HG03060 (cell line): ENCODE results near the gene PACSIN3.
"Not testable (repeated sequence)": the region's sequence is repeated elsewhere in the genome, so short reads cannot be mapped to it uniquely, and the experiment has no call there.

Experiments used
- ATAC-seq: cut with Tn5 transposase; IDR thresholded peaks from one replicate; pipeline ENCODE4 v1.9.1; 2021; ENCODE audit warnings: low read depth, moderate number of reproducible peaks; ENCODE audit not compliant: unreplicated experiment

Gene PACSIN3

DNA sequence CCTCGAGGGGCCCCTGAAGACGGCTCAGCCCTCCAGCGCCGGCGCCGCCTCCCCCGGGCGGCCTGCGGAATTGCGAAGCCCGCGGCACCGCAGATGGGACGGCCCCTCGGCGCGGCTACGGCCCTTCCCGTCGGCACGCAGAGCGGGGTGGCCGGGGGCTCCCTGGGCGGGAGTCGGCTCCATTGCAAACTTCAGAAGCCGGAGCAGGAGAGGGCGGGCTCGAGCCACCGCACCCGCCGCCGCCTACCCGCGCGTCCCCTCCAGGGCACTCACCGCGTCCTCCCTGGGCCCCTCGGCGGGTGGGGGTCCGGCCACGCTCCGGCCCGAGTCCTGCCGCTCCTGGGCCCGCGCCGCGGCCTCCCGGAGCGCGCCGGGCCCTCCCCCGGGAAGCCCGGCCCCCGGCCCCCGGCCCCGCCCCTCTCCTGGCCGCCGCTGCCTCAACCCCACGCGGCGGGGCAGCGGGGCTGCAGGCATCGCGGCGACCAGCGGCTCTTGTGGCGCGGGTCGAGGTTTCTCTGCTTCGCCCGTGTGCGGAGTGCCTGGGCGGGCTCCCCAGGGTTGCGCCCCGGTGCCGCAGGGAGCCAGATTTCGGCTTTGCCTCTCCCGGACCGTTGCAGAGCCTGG is at the start of gene PACSIN3:
Gene PACSIN3, minus strand, starts transcription at position 359 of the 624 bp plus-strand sequence. CDS start 3,707 bp downstream, outside the sequence.
- no peak for ATAC-seq

DNA sequence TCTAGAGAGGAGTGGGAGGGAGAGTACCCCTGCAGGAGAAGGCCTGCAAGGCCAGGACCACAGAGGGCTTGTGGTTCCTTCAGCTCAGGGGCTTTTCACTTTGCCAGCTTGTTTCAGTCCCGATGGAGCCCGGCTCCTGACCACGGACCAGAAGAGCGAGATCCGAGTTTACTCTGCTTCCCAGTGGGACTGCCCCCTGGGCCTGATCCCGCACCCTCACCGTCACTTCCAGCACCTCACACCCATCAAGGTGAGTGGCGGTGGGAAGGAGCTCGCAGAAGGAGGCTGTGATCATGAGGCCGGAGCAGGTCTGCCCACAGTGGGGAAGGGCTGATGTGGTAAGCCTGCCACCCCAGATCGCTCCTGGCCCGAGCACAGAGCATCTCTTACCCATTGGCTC is 48.9 kb upstream of the PACSIN3 start:
- ATAC-seq, result no peak

DNA sequence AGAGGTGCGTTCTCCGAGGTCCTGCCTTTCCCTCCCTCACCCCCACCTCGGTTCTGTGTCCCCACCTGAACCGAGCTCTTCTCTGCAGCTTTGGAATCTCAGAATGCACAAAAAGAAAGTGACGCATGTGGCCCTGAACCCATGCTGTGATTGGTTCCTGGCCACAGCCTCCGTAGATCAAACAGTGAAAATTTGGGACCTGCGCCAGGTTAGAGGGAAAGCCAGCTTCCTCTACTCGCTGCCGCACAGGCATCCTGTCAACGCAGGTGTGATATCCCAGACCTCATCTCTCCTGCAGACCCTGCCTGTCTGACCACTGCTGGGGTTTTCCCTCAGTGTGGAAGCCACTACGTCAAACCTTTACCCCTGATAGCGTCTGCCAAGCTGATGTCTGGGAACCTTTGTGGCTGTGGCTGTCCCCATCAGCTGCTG is 48.5 kb upstream of the PACSIN3 start:
- ATAC-seq, result no peak

DNA sequence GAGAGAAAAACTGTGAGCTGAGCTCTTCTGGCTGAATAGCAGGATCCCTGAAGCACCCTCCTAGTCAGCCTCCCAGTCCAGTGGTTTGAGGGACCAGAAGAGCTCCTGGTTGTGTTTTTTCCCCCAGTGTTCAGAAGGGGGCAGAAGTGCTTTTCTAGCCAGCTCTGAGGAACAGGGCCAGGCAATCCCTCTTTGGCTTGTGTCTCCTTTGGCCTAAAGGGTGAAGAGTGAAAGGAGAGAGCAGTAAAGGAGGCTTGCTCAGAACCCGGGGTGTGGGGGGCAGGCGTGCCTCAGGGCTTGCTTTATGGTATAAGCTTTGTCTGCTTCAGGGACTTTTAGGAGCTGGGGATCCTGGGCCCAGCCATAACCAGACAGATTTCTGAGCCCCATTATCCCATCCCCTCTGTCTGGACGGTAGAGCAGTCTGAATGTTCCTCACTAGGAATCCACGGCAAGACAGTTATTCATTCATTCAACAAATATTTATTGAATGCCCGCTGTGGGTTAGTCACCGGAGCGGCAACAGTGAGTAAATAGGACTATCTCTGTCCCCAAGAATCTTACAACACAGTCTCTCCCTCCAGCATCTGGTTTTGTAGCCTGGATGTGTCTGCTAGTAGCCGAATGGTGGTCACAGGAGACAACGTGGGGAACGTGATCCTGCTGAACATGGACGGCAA is 47.9 kb upstream of the PACSIN3 start:
- ATAC-seq, result no peak

DNA sequence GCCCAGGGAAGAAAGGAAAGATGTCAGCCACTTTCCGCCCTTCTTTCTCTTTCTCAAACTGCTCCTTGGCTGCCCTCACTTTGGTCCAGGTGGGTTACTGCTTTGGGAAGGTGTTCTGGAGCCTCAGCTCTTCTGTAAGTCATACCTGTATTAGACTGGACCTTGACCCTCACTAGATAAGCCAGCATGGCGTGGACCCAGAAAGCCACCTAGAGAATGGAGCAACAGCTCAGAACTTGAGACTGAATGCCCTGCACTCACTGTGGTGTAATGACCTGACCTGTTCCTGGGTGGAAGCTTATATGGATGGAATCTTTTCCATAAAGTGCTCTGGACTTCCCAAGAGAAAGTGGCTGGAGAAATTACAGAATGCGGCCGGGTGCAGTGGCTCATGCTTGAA is 46.8 kb upstream of the PACSIN3 start:
- ATAC-seq, result no peak

DNA sequence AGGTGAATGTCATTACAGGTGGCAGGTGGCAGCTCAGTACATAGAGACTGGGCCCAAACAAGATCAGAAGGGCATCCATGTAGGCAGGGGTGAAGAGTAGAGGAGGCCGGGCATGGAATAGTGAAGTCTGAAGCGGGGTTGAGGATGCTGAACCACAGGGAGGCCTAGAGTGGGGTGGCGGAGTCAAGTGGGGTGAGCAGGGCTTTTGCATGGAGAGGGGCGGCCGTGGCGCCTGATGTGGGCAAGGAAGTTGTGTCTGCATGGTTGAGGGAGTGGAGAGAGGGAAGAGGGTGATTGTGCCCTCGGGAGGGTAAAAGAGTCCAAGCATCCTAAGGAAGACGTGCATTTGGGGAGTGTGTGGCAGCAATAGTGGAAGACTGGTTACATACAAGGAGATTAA is 42.9 kb upstream of the PACSIN3 start:
- no peak for ATAC-seq

DNA sequence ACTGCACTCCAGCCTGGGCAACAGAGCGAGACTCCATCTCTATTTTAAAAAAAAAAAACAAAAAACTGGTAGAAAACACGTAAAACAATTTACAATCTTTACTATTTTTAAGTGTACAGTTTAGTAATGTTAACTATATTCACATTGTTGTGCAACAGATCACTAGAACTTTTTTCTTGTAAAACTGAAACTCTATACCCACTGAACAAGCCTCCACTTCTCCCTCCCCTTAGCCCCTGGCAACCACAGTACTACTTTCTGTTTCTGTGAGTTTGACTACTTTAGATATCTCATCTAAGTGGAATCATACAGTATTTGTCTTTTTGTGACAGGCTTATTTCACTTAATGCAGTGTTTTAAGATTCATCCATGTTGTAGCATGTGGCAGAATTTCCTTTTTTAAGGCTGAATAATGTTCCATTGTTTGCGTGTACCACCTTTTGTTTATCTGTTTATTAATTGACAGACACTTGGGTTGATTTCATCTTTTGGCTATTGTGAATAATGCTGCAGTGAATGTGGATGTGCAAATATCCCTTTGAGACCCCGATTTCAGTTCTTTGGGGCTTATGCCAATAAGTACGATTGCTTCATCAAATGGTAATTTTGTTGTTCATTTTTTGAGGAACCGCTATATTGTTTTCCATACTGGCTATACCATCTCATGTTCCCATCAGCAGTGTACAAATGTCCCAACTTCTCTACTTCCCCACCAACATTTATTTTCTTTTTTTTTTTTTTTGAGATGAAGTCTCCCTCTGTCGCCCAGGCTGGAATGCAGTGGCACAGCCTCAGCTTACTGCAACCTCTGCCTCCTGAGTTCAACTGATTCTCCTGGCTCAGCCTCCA is 39.5 kb upstream of the PACSIN3 start:
- ATAC-seq, result no peak

- no peak for ATAC-seq
These were observed 36.5 kb upstream of the PACSIN3 start for GRCh38 chr11:47222696-47223095.

DNA sequence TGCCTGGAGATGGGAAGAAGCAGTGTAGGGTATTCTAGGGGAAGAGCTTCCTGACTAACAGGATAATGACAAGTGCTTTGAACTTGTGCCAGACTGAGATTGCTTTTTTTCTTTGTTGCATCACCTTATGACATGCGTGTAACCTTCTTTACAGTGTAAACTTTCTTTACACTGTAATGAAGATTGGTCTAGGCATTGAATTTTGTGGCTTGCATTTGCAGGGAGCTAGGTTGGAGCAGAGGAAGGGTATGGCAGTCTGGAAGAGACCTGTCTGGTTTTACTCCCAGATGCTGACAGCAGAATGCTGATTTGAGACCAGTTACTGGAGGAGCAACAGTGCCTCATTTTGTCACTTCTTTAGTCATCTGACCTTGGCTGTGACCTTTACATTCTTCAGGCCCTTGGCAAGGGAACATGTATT is 34.2 kb upstream of the PACSIN3 start:
- no peak for ATAC-seq

DNA sequence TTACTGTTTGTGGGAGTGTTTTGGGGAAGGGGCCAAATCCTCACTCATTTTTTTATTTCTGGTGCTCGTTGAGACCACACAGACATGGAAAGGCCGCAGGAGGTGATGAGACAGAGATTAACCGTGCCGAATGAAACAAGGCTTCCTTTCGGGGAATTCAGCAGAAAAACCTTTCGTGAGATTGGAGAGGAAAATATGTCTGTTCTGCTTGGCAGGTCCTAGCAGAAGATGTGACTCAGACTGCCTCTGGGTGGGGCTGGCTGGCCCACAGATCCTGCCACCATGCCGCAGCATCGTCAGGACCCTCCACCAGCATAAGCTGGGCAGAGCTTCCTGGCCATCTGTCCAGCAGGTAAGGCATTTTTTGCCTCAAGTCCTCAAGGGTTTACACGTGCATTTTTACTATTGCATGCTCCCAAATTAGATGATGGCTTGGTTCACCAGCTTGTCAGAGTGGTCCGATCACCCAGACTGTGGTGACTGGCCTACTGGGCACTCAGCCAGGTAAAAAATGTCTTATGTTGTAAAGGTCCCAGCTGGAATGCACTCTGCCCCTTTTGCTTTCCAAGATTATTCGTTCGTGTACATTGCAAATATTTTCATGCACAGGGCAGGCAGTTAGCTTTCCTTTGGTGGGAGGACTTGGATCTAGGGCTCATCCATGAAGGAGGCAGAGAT is 30.0 kb upstream of the PACSIN3 start:
- ATAC-seq, result peak; percentile 37

DNA sequence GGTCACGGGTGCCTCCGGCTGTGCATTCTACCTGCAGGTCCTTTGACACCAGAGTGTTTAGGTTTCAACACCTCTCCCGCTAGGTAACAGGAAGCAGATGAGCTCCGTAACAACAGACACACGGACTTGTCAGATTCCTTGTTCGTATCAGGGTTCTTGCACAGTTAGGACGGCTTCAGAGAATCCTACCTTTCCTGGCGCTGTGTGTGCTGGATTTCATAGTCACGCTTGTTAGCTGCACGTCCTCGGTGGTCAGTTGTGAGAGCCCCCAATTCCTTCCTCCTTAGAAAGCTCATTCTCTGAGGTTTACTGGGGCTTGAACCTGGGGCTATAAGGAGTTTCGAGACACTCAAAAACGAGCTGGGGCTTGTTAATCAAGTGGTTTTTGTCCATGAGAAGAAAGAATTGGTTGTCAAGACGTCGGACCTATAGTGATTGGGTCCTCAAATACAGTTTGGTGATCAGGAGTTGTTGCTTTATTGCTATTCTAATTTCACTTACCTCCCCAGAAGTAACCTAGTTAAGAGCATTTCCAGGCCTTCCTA is 29.2 kb upstream of the PACSIN3 start:
- ATAC-seq, result no peak

GRCh38 chr11:47213950-47214565 is 27.8 kb upstream of the PACSIN3 start:
- ATAC-seq, result peak; percentile 55

- ATAC-seq, result no peak
These were observed 26.7 kb upstream of the PACSIN3 start for GRCh38 chr11:47212938-47213337.

- no peak for ATAC-seq
These were observed 22.4 kb upstream of the PACSIN3 start for GRCh38 chr11:47208628-47209027.

- not testable (repeated sequence) for ATAC-seq
These were observed 21.8 kb upstream of the PACSIN3 start for GRCh38 chr11:47208008-47208552.

GRCh38 chr11:47207459-47207858 is 21.2 kb upstream of the PACSIN3 start:
- ATAC-seq, result no peak

- not testable (repeated sequence) for ATAC-seq
These were observed 20.3 kb upstream of the PACSIN3 start for GRCh38 chr11:47206577-47206976.

DNA sequence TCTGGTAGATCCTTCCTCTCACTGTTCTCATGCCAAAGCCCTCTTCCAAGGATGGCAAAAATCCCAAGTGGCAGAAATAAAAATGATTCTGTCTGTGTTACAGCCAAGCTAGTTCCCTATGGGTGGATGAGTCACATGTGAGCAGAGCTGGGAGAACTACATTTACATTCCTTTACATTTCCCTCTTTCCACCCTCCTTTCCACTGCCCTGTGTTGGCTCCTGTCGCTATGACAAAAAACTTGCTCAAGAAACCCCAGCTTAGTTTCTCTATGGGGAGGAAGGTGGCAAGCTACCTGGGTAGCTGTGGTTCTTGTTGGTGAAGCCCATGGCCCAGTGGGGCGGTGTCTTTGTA is 18.4 kb upstream of the PACSIN3 start:
- no peak for ATAC-seq

- ATAC-seq, result no peak
These were observed 16.3 kb upstream of the PACSIN3 start for GRCh38 chr11:47202576-47202975.

- ATAC-seq, result no peak
These were observed 14.8 kb upstream of the PACSIN3 start for GRCh38 chr11:47201015-47201414.
